HG02973 (cell line): ENCODE measurements around the gene ZNF526.

ENCODE experiments used
- ATAC-seq: cut with Tn5 transposase; IDR thresholded peaks from one replicate; pipeline ENCODE4 v1.9.1; 2021; ENCODE audit warnings: moderate library complexity; ENCODE audit not compliant: unreplicated experiment

ZNF526 gene

DNA sequence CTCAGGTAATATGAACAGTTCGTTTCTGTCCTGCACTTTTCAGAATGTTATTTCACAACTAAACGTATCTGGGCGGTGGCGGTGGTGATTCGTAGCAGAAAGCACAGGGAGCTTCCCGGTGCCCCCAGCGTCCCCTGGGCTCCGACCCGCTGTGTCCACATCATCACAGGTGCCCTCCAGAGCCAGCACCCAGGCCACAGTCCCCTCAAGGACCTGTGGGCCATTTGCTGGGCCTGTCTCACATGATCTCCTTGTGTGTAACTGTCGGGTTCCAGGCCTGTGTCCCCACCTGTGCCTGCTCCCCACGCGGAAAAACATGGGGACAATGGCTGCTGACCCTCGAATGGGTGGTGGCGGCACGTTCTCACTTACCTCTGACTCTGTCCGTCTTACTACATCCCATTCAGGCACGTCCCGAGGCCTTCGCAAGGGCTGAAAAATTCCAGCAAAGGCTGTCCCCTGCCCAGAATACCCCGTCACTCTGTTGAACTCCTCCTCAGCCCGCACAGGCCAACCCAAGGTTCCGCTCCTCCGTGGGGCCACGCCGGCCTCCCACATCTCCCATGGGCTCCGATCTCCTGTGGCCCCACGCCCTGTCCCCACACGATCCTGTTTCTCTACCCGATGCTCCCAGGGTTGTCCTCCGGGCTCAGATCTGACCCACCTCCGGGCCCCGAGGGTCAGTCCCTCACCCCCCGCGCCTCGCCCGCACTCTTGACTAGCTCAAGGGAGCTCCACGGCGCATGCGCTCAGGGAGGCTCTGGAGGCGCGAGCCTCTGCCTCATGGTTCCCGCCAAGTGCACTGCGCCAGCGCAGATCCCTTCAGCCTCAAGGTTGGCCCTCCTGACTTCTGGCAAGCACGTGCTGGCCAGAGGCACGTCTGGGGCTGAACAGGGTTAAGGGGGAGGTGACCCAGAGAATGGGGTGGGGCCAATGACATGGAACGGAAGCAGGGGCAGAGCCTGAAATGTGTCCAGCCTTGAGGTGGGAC is 23.8 kb upstream of the ZNF526 start:
- no peak for ATAC-seq

- ATAC-seq: no peak
These were observed 22.7 kb upstream of the ZNF526 start for GRCh38 chr19:42197375-42197817.

DNA sequence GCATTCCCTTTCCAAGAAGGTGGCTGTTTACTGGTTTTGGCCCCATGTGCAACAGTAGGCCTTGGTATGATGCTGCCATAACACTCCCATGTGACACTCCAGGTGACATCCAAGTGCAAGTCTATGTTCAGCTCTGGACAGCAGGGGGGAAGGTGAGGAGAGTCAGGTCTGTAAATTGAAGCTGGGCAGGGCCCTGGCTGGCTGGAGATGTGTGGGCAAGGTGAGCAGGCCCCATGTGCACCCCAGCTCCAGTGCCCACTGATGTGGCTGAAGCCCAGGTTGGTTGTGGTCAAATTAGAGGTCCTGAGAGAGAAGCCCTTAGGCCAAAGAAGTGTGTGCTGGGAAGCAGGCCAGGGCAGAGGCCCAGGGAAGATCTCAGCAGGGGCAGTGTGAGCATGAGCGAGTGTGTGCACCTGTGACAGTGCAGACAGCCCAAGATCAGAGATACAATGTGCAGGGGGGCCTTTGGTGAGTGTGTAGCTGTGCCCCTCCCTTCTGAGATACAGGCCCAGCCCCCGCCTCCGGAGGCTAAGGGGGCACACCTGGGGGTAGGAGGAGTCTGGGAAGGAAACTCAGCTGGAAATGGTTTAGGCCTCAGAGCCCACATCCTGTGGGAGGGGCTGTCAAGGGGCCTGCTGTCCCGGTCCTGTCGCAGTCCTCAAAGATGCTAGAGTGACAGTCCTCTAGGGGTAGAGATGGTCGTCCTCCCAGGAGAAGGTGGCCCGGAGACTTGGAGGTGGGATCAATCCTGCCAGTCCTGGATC is 21.3 kb upstream of the ZNF526 start:
- peak; percentile 30 for ATAC-seq

DNA sequence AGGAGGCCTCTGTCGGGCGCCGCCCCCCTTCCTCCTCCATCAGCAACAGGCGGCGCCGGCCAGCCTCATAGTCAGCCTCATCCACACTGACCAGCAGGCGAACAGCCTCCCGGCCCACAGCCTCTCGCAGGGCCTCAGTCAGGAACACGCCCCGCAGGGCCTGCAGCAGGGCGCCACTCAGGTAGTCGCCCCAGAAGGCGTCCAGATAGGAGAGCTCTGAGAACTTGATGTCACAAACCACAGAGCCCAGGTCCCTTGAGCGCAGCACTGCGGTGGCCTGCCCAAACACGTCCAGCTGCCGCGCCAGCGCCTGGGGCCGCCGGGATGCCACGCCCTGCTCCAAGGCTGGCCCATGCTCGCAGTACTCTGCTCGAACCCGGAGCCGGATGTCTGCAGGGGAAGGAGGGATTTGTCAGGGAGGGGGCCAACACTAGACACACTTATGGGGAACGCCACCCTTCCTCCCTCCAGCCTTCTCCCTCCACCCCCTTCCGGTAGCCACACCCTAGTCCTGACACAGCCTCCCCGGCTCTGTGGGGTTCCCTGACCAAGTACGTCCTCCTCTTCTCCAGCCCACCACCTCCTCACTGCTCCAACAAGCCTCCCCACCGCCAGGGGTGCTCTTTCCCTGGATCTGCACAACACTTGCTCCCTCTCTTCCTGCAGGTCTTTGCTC is 20.5 kb upstream of the ZNF526 start:
- ATAC-seq: peak; percentile 34

- no peak for ATAC-seq
These were observed 19.9 kb upstream of the ZNF526 start for GRCh38 chr19:42200116-42200715.

- ATAC-seq: peak; percentile 34
These were observed 18.4 kb upstream of the ZNF526 start for GRCh38 chr19:42201489-42202289.

DNA sequence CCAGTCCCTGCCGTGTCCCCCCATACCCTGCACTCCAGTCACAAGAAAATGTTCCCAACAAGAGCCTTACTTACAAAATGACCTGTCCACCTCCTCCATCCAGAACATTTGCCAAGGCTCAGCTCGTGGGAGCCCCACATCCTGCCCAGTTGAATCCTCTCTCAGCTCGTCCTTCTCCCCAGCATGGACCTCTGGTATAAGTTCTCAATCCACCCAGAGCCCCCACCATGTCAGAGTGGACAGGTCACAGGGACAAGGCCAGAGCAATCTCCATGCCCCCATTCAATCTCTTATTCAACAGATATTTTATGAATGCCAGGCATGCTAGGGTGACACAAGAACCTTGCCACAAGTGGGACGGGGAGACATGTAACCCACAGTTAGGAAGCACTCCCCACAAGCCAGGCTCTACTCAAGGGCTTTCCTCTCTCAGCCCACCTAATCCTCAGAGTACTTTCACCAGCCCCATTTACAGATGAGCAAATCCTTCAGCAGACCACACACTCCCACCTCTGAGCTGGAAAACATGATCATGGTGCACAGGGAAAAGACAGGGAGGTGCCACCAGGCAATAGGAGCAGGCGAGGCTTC is 17.7 kb upstream of the ZNF526 start:
- ATAC-seq: no peak

DNA sequence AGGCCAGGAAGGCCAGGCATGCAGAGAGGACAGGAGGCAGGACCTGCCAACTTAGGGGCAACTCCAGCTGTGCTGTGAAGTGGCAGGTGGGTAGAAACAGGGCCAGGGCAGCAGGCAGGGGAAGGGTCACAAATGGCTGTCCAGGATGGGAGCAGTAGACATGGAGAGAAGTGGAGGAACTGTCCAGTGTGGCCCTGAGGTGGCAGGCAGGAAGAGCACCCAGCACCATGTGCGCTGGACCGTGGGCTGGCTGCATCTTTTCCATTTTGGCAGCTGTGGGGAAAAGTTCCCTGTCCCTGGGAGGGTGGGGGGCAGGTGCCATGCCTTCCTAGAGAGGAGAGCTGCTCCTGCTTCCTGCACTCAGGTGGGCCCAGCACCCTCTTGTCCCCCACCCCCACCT is 16.4 kb upstream of the ZNF526 start:
- ATAC-seq: no peak

DNA sequence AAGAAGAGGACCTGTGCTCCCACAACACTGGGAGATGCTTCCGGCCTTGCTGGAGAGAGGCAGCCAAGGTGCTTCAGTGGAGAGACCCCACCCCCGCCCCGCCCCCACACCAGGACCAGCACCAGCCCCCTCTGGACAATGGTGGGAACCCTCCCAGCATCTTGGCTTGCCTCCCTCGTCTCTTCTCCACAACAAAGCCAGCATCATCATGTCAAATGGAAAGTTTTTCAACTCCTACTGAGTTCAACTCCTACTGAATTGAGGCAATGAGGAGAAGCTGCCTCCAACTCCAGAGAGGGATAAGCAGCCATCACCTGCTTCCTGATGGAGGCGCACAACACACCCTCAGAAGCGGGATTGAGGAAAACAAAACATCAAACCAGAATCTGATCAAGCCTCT is 15.4 kb upstream of the ZNF526 start:
- no peak for ATAC-seq

DNA sequence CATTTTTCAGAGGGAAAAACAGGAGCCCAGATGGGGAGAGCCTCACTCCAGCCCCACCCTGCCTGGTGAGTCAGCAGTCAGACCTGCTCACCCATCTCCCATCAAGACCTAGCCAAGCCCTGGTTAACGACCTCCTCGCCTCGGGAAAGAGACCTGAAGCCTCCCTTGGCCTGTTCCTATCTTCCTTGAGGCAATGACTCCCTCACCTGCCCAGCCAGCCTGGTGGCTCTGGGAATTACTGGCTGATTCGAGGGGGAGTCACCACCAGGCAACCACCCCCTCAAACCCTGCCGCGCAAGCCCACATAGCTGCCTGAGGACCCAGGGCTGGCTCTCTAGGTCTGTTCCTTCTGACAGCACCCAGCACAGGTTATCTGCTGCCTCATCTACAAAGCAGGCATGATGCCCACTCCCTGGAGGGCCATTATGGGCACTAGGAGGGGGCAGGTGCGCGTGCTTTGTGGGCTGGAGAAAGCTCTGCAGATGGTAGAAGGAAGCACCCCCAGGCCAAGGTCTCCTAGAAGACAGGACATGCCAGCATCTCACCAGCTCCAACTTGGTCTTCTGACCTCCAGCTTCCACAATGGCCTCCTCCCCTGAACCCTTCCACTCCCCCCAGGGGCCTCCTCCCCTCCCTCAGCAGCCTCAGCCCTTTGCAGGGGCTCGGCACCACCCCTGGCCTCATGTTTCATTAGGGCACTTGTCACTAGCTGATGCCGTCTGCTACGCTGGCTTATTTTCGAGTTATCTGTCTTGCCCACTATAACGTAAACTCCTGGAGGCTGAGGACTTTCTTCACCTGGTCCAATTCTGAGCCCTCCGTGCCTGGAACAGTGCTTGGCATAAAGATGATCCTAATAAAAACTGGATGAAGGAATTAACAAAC is 13.0 kb upstream of the ZNF526 start:
- ATAC-seq: no peak

- ATAC-seq: no peak
These were observed 12.3 kb upstream of the ZNF526 start for GRCh38 chr19:42207767-42208271.

DNA sequence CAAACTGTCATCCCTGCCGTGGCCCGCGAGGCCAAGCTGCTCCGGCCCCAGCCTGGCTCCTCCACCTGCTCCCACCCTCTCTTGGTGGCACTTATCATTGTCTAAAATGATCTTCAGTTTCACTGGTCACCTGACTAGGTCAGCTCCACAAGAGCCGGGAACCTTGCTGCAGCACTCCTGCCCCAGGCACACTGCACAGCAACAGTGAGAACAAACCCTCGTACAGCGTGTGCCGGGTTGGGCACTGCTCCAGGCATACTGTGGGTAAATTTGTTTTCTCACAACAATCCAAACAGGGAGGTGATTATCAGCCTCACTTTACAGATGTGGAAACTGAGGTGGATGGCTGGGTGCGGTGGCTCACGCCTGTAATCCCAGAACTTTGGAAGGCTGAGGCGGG is 11.5 kb upstream of the ZNF526 start:
- no peak for ATAC-seq

- no peak for ATAC-seq
These were observed 7.2 kb upstream of the ZNF526 start for GRCh38 chr19:42212886-42213285.

- ATAC-seq: no peak
These were observed 5.2 kb upstream of the ZNF526 start for GRCh38 chr19:42214810-42215485.

GRCh38 chr19:42216653-42217519 is 3.2 kb upstream of the ZNF526 start:
- ATAC-seq: peak; percentile 5

GRCh38 chr19:42217520-42218437 is 2.3 kb upstream of the ZNF526 start, which contains the start of gene DEDD2:
TSS of gene DEDD2 (minus strand) at chr19:42217677. CDS start at chr19:42217007, 670 bp downstream.
- peak; percentile 48 for ATAC-seq
